MCF 10A (cell line): ENCODE measurements around the gene AVP. TPM values are rescaled to one million over a fixed set of nuclear protein-coding genes. Genes with fewer than 3 reads are reported as not detected.
A peak's percentile ranks its signal among the peaks of the same experiment; 100 is the strongest.
"Not testable (repeated sequence)": the region's sequence is repeated elsewhere in the genome, so short reads cannot be mapped to it uniquely, and the experiment has no call there.

Experiments
- BruUV-seq: library from RNA; stranded (reverse); fragments of 400-500 nt; replicated peaks from 2 replicates; lab custom pipeline; 2021; lab: Mats Ljungman, UMichigan
- CTCF ChIA-PET: fragments of 300-600 bp; sonication (Branson Sonifier 250); formaldehyde crosslinking; extraction: SDS; loops from one replicate; lab custom pipeline; 2021; ENCODE audit warnings: antibody characterized with exemption, inconsistent platforms; lab: Yijun Ruan, JAX
- POLR2A ChIA-PET: fragments of 300-600, 350-650 bp; sonication (Branson Sonifier 250); formaldehyde crosslinking; extraction: SDS; loops from one replicate; lab custom pipeline; 2020; ENCODE audit warnings: antibody characterized with exemption, inconsistent platforms; lab: Yijun Ruan, JAX
- DNase-seq: peaks from one replicate; pipeline ENCODE4 v3.0.0-alpha.2; 2018; ENCODE audit not compliant: unreplicated experiment
- H3K27ac Mint-ChIP-seq: one replicate; pipeline ENCODE4 v1.8.0; 2022; ENCODE audit warnings: mild to moderate bottlenecking, low read depth, mixed read lengths; ENCODE audit not compliant: unreplicated experiment
- H3K27me3 Mint-ChIP-seq: one replicate; pipeline ENCODE4 v1.8.0; 2022; ENCODE audit warnings: mixed read lengths; ENCODE audit not compliant: insufficient read depth, unreplicated experiment
- H3K36me3 Mint-ChIP-seq: one replicate; pipeline ENCODE4 v1.8.0; 2022; ENCODE audit warnings: mild to moderate bottlenecking, moderate library complexity, mixed read lengths; ENCODE audit not compliant: insufficient read depth, unreplicated experiment
- H3K4me1 Mint-ChIP-seq: one replicate; pipeline ENCODE4 v1.8.0; 2022; ENCODE audit warnings: mixed read lengths; ENCODE audit not compliant: insufficient read depth, unreplicated experiment
- H3K4me3 Mint-ChIP-seq: one replicate; pipeline ENCODE4 v1.8.0; 2022; ENCODE audit warnings: mild to moderate bottlenecking, moderate library complexity, mixed read lengths; ENCODE audit not compliant: unreplicated experiment
- H3K9me3 Mint-ChIP-seq: one replicate; pipeline ENCODE4 v1.8.0; 2022; ENCODE audit warnings: mixed read lengths; ENCODE audit not compliant: unreplicated experiment
- CTCF ChIP-seq: fragments of 200-600 bp; IDR thresholded peaks from one replicate; pipeline ENCODE4 v1.8.0; 2022; ENCODE audit warnings: antibody characterized with exemption, mild to moderate bottlenecking; ENCODE audit not compliant: unreplicated experiment
- intact Hi-C: fragments of 100-400 bp; cut with micrococcal nuclease; formaldehyde crosslinking; loops from 2 replicates; pipeline ENCODE4 v1.14.1; 2022
- total RNA-seq: library from RNA; stranded (reverse); gene quantifications from 2 replicates; pipeline ENCODE4 v1.2.3, GENCODE V29; 2022

AVP gene
- total RNA-seq, 1 experiment from 2014 or later = not detected

- CTCF ChIA-PET = interaction anchor here (0.6 to 6.5 kb wide), 32 partner anchors 9 to 1297 kb away, joined by 3 to 105 read pairs (median 4); no protein-coding TSS in a partner anchor
- peak; percentile 78 for DNase-seq
- POLR2A ChIA-PET = interaction anchor here (0.9 to 1.2 kb wide), 8 partner anchors 11 to 194 kb away, joined by 3 to 5 read pairs (median 3); no protein-coding TSS in a partner anchor
These were observed 33.4 kb upstream of the AVP start for GRCh38 chr20:3117839-3118379.

GRCh38 chr20:3116341-3116740 lies 31.8 kb upstream of the AVP start:
- intact Hi-C loops = loop anchor here (5.0 kb wide), 1 partner anchor 201 kb away; no protein-coding TSS in a partner anchor
- BruUV-seq = no TSS peak
- no peak for TF ChIP-seq CTCF
- Mint-ChIP-seq H3K4me1 (peaks cover 8% of the 10 kb centered on the region), H3K9me3 (no peaks in the 10 kb centered on the region), H3K36me3 (peaks cover 28% of the 10 kb centered on the region), H3K27ac (no peak overlapping the region), H3K4me3 (no peak overlapping the region), H3K27me3 (no peaks in the 10 kb centered on the region)
- no peak for DNase-seq
- ChIA-PET CTCF (interaction anchor here (0.7 to 6.5 kb wide), 21 partner anchors 11 to 653 kb away, joined by 3 to 105 read pairs (median 4); no protein-coding TSS in a partner anchor), POLR2A (no interaction called here)

More at GRCh38 chr20:3117839-3118379, 33.4 kb upstream of the AVP start:
- H3K36me3 Mint-ChIP-seq = peaks cover 39% of the 10 kb centered on the region
- not testable (repeated sequence) for BruUV-seq, H3K9me3 Mint-ChIP-seq, H3K4me3 Mint-ChIP-seq, H3K4me1 Mint-ChIP-seq, H3K27me3 Mint-ChIP-seq
- peak overlapping the region; percentile 12 for H3K27ac Mint-ChIP-seq
- peak; percentile 70 for TF ChIP-seq CTCF
- intact Hi-C loops = loop anchor here (2.0 to 5.0 kb wide), 2 partner anchors 57 to 199 kb away; no protein-coding TSS in a partner anchor

GRCh38 chr20:3115190-3116107 lies 30.9 kb upstream of the AVP start:
- POLR2A ChIA-PET = interaction anchor here (0.7 to 1.8 kb wide), 2 partner anchors 10 to 44 kb away, joined by 4 to 5 read pairs; no protein-coding TSS in a partner anchor
- CTCF ChIA-PET = interaction anchor here (0.6 to 6.5 kb wide), 27 partner anchors 8 to 320 kb away, joined by 3 to 105 read pairs (median 4); no protein-coding TSS in a partner anchor
- Mint-ChIP-seq H3K27ac (no peak overlapping the region), H3K36me3 (peaks cover 27% of the 10 kb centered on the region), H3K9me3 (no peaks in the 10 kb centered on the region), H3K27me3 (no peaks in the 10 kb centered on the region), H3K4me1 (peaks cover 8% of the 10 kb centered on the region), H3K4me3 (no peak overlapping the region)
- DNase-seq = peak; percentile 52
- intact Hi-C loops = loop anchor here (1.0 to 5.0 kb wide), 2 partner anchors 61 to 202 kb away; no protein-coding TSS in a partner anchor
- BruUV-seq = no TSS peak
- peak; percentile 47 for TF ChIP-seq CTCF

- ChIA-PET CTCF (no interaction called here), POLR2A (no interaction called here)
- H3K36me3 Mint-ChIP-seq = peaks cover 18% of the 10 kb centered on the region
- no peak for DNase-seq
- no TSS peak for BruUV-seq
- no peak for TF ChIP-seq CTCF
- H3K27ac Mint-ChIP-seq = no peak overlapping the region
- intact Hi-C loops = no loop called here
- H3K4me3 Mint-ChIP-seq = no peak overlapping the region
- no peaks in the 10 kb centered on the region for H3K9me3 Mint-ChIP-seq
- H3K27me3 Mint-ChIP-seq = no peaks in the 10 kb centered on the region
- H3K4me1 Mint-ChIP-seq = no peaks in the 10 kb centered on the region
These were observed 27.5 kb upstream of the AVP start for GRCh38 chr20:3111995-3112394.
